H1 (cell line): ENCODE results near the gene IDI1. TPM values are rescaled to one million over a fixed set of nuclear protein-coding genes. Genes with fewer than 3 reads are reported as not detected.

Source experiments
- CTCF ChIA-PET: fragments of 300-600 bp; sonication (Branson Sonifier 250); formaldehyde crosslinking; loops from one replicate; lab custom pipeline; 2021; ENCODE audit not compliant: partially characterized antibody; lab: Charles Lee
- POLR2A ChIA-PET: fragments of 300-600 bp; sonication (Branson Sonifier 250); formaldehyde crosslinking; loops from one replicate; lab custom pipeline; 2021; ENCODE audit warnings: inconsistent platforms; ENCODE audit not compliant: partially characterized antibody; lab: Charles Lee
- DNase-seq, 2 experiments: peaks; one replicate each; pipeline versions ENCODE4 v3.0.0 to v3.0.0-alpha.2; 2010 to 2022; ENCODE audit warnings: low spot score in 2 of 2, low read depth in 1 of 2, mixed read lengths in 1 of 2
- FAIRE-seq: peaks from 2 replicates; lab custom pipeline; 2011; peaks lifted over from hg19 to GRCh38; lab: Jason Lieb, UNC
- H2AFZ ChIP-seq: 2 replicates; pipeline ENCODE4 v1.8.1; 2012; ENCODE audit warnings: low read length, inconsistent platforms
- H2AK5ac ChIP-seq: 2 replicates; pipeline ENCODE4 v1.6.1; 2013; ENCODE audit warnings: low read depth, low read length
- H2BK120ac ChIP-seq: replicated peaks from 2 replicates; pipeline ENCODE3; 2013; ENCODE audit warnings: low read depth, low read length, inconsistent platforms
- H2BK12ac ChIP-seq: 2 replicates; pipeline ENCODE4 v1.6.1; 2013; ENCODE audit warnings: low read depth, low read length
- H2BK15ac ChIP-seq: 2 replicates; pipeline ENCODE4 v1.6.1; 2013; ENCODE audit warnings: low read length
- H2BK20ac ChIP-seq: 2 replicates; pipeline ENCODE4 v1.6.1; 2013; ENCODE audit warnings: low read length
- H2BK5ac ChIP-seq: 2 replicates; pipeline ENCODE4 v1.6.1; 2013; ENCODE audit warnings: low read depth, low read length
- H3K14ac ChIP-seq: 2 replicates; pipeline ENCODE4 v1.6.1; 2013; ENCODE audit warnings: inconsistent platforms; ENCODE audit not compliant: insufficient read length
- H3K18ac ChIP-seq: 2 replicates; pipeline ENCODE4 v1.6.1; 2013; ENCODE audit warnings: low read length; ENCODE audit errors: extremely low read depth
- H3K23ac ChIP-seq: 2 replicates; pipeline ENCODE4 v1.6.1; 2013; ENCODE audit warnings: inconsistent platforms; ENCODE audit not compliant: insufficient read length
- H3K23me2 ChIP-seq: 2 replicates; pipeline ENCODE4 v1.6.1; 2013; ENCODE audit warnings: low read depth, low read length
- H3K27ac ChIP-seq: 2 replicates; pipeline ENCODE4 v1.6.1; 2011; ENCODE audit warnings: low read depth, low read length, inconsistent platforms
- H3K27me3 ChIP-seq, 4 experiments: replicated peaks in 1 of 4; 1 replicate in 1 of 4; 2 replicates in 3 of 4; pipeline versions ENCODE4 v1.6.1 to v1.8.1; 2011 to 2013; ENCODE audit warnings: low read length in 3 of 4, mild to moderate bottlenecking in 3 of 4, inconsistent platforms in 2 of 4, mixed read lengths in 2 of 4, moderate library complexity in 1 of 4; ENCODE audit not compliant: control insufficient read depth in 3 of 4, insufficient read depth in 3 of 4; ENCODE audit errors: extremely low read depth in 1 of 4
- H3K36me3 ChIP-seq, 4 experiments: 2 replicates each; pipeline versions ENCODE4 v1.6.1 to v1.8.1; 2011 to 2013; ENCODE audit warnings: mild to moderate bottlenecking in 4 of 4, low read length in 3 of 4, moderate library complexity in 2 of 4, control low read depth in 1 of 4, inconsistent platforms in 1 of 4; ENCODE audit not compliant: insufficient read depth in 4 of 4, control insufficient read depth in 2 of 4
- H3K4ac ChIP-seq: replicated peaks from 2 replicates; pipeline ENCODE3; 2013; ENCODE audit warnings: low read length, low read depth, mixed read lengths, inconsistent platforms; ENCODE audit not compliant: insufficient read length
- H3K4me1 ChIP-seq, 4 experiments: replicated peaks in 1 of 4; 1 replicate in 1 of 4; 2 replicates in 3 of 4; pipeline versions ENCODE4 v1.6.1 to v1.8.1; 2011 to 2013; ENCODE audit warnings: low read length in 3 of 4, inconsistent platforms in 2 of 4, mixed read lengths in 1 of 4; ENCODE audit not compliant: insufficient read depth in 4 of 4, control insufficient read depth in 3 of 4
- H3K4me2 ChIP-seq, 2 experiments: 2 replicates each; pipeline versions ENCODE4 v1.6.1 to v1.8.1; 2011 to 2013; ENCODE audit warnings: low read depth in 2 of 2, low read length in 2 of 2, control low read depth in 1 of 2, inconsistent platforms in 1 of 2, mild to moderate bottlenecking in 1 of 2; ENCODE audit not compliant: insufficient read depth in 1 of 2
- H3K4me3 ChIP-seq, 4 experiments: fragments of 200-600, 300-600 bp in 1 of 4; sonication (generic), shearing (Covaris generic), sonication (Bioruptor Twin) in 1 of 4; 2 replicates each; pipeline versions ENCODE4 v1.5.1 to v1.8.1; 2011 to 2016; ENCODE audit warnings: low read length in 4 of 4, low read depth in 3 of 4, control low read depth in 2 of 4, inconsistent platforms in 2 of 4, mild to moderate bottlenecking in 2 of 4, mixed read lengths in 1 of 4, moderate library complexity in 1 of 4; ENCODE audit not compliant: insufficient read depth in 2 of 4; ENCODE audit errors: extremely low read depth in 1 of 4
- H3K56ac ChIP-seq: replicated peaks from 2 replicates; pipeline ENCODE3; 2013; ENCODE audit warnings: low read depth, mild to moderate bottlenecking, mixed read lengths, low read length, inconsistent platforms; ENCODE audit not compliant: insufficient read length
- H3K79me1 ChIP-seq: 2 replicates; pipeline ENCODE4 v1.6.1; 2013; ENCODE audit warnings: low read depth, low read length, control low read depth
- H3K79me2 ChIP-seq, 2 experiments: 2 replicates each; pipeline versions ENCODE4 v1.6.1 to v1.8.1; 2012 to 2013; ENCODE audit warnings: low read length in 2 of 2, mild to moderate bottlenecking in 2 of 2, inconsistent platforms in 1 of 2; ENCODE audit not compliant: insufficient read depth in 2 of 2, control insufficient read depth in 1 of 2
- H3K9ac ChIP-seq, 4 experiments: replicated peaks in 1 of 4; 1 replicate in 1 of 4; 2 replicates in 3 of 4; pipeline versions ENCODE4 v1.6.1 to v1.8.1; 2011 to 2013; ENCODE audit warnings: low read depth in 3 of 4, low read length in 3 of 4, control low read depth in 2 of 4, mild to moderate bottlenecking in 2 of 4, moderate library complexity in 2 of 4, inconsistent platforms in 1 of 4; ENCODE audit errors: extremely low read depth in 1 of 4
- H3K9me3 ChIP-seq, 2 experiments: 2 replicates each; pipeline versions ENCODE4 v1.6.1 to v1.8.1; 2012 to 2013; ENCODE audit warnings: mild to moderate bottlenecking in 2 of 2, moderate library complexity in 2 of 2, control low read depth in 1 of 2, inconsistent platforms in 1 of 2, low read depth in 1 of 2, low read length in 1 of 2, mixed read lengths in 1 of 2; ENCODE audit not compliant: insufficient read depth in 2 of 2
- H4K20me1 ChIP-seq, 2 experiments: replicated peaks in 1 of 2; 2 replicates each; pipeline versions ENCODE3 to v1.8.1; 2011 to 2013; ENCODE audit warnings: inconsistent platforms in 2 of 2, low read length in 2 of 2, mild to moderate bottlenecking in 1 of 2; ENCODE audit not compliant: insufficient read depth in 2 of 2, control insufficient read depth in 1 of 2
- H4K5ac ChIP-seq: 2 replicates; pipeline ENCODE4 v1.6.1; 2013; ENCODE audit warnings: low read length, low read depth, mixed read lengths, inconsistent platforms; ENCODE audit not compliant: insufficient read length
- H4K8ac ChIP-seq: 2 replicates; pipeline ENCODE4 v1.8.0; 2013; ENCODE audit warnings: mild to moderate bottlenecking, moderate library complexity, low read length, inconsistent platforms; ENCODE audit not compliant: insufficient read depth; ENCODE audit errors: extremely low read depth
- H4K91ac ChIP-seq: replicated peaks from 2 replicates; pipeline ENCODE3; 2013; ENCODE audit warnings: low read length, mixed read lengths, inconsistent platforms; ENCODE audit not compliant: insufficient read length
- CBX8 ChIP-seq: fragments of 300-800, 300-1000 bp; sonication (generic); IDR thresholded peaks from 2 replicates; pipeline ENCODE4 v1.7.1; 2016; ENCODE audit warnings: low read depth, low read length, borderline replicate concordance
- CTCF ChIP-seq, 3 experiments: IDR thresholded peaks; 1 replicate in 2 of 3; 2 replicates in 1 of 3; pipeline versions ENCODE4 v1.5.1 to v1.6.1; 2011; ENCODE audit warnings: low read length in 3 of 3, mild to moderate bottlenecking in 3 of 3, inconsistent platforms in 2 of 3, low read depth in 1 of 3, moderate library complexity in 1 of 3; ENCODE audit not compliant: insufficient read depth in 1 of 3; ENCODE audit errors: control extremely low read depth in 1 of 3
- EZH2 ChIP-seq: fragments of 200-600 bp; sonication (generic); IDR thresholded peaks from 2 replicates; pipeline ENCODE4 v1.7.1; 2012; ENCODE audit warnings: low read depth, mild to moderate bottlenecking, moderate library complexity, low read length, inconsistent platforms; ENCODE audit not compliant: severe bottlenecking
- KDM1A ChIP-seq: fragments of 200-600, 300-600 bp; sonication (generic); IDR thresholded peaks from 2 replicates; pipeline ENCODE4 v1.7.1; 2016; ENCODE audit warnings: mild to moderate bottlenecking, low read length, borderline replicate concordance
- KDM4A ChIP-seq: IDR thresholded peaks from one replicate; pipeline ENCODE4 v1.7.1; 2012; ENCODE audit warnings: low read depth, mild to moderate bottlenecking, moderate library complexity, low read length, inconsistent platforms; ENCODE audit not compliant: severe bottlenecking
- PHF8 ChIP-seq: fragments of 200-600 bp; sonication (generic); conservative IDR thresholded peaks from 2 replicates; pipeline ENCODE4 v1.7.1; 2012; ENCODE audit warnings: low read depth, mild to moderate bottlenecking, inconsistent platforms, low read length, moderate library complexity
- POLR2A ChIP-seq, 2 experiments: IDR thresholded peaks; 1 replicate in 1 of 2; 2 replicates in 1 of 2; pipeline ENCODE4 v1.6.1; 2011; ENCODE audit warnings: low read depth in 2 of 2, low read length in 2 of 2, mild to moderate bottlenecking in 2 of 2; ENCODE audit errors: control extremely low read depth in 1 of 2
- POLR2AphosphoS5 ChIP-seq: IDR thresholded peaks from 2 replicates; pipeline ENCODE4 v1.6.1; 2011; ENCODE audit warnings: low read depth, low read length
- RXRA ChIP-seq: IDR thresholded peaks from 2 replicates; pipeline ENCODE4 v1.6.1; 2011; ENCODE audit warnings: low read depth, mild to moderate bottlenecking, low read length, moderate library complexity; ENCODE audit not compliant: insufficient read depth
- SIRT6 ChIP-seq: IDR thresholded peaks from one replicate; pipeline ENCODE4 v1.7.1; 2012; ENCODE audit warnings: low read length, inconsistent platforms
- SUZ12 ChIP-seq: fragments of 200-600 bp; sonication (generic); IDR thresholded peaks from 2 replicates; pipeline ENCODE4 v1.6.1; 2012; ENCODE audit warnings: mild to moderate bottlenecking, inconsistent platforms, low read length, moderate library complexity, mixed read lengths
- TAF1 ChIP-seq: IDR thresholded peaks from 2 replicates; pipeline ENCODE4 v1.6.1; 2011; ENCODE audit warnings: mild to moderate bottlenecking, low read depth, low read length
- WGBS, 2 experiments: shearing (Covaris generic) in 1 of 2; methylation state at CpG; one replicate each; pipeline versions ENCODE4 v1.1.6 to v1.1.7; 2013 to 2015; ENCODE audit warnings: low lambda C conversion rate in 2 of 2, mixed read lengths in 2 of 2, inconsistent platforms in 1 of 2, low coverage in 1 of 2, missing lambda C conversion rate in 1 of 2; ENCODE audit not compliant: insufficient replicate concordance in 2 of 2, insufficient coverage in 1 of 2, insufficient read length in 1 of 2; ENCODE audit errors: extremely low coverage in 1 of 2, missing lambda C conversion rate in 1 of 2; 5-methylcytosine and 5-hydroxymethylcytosine counted together
- polyA plus RNA-seq, 7 experiments: library from polyadenylated mRNA; depleted of rRNA in 3 of 7; stranded (reverse) in 5 of 7; unstranded in 2 of 7; fragments of >200 nt in 5 of 7; fragments of 200-250 nt in 2 of 7; gene quantifications; 1 replicate in 5 of 7; 2 replicates in 1 of 7; 4 replicates in 1 of 7; pipeline versions ENCODE4 v1.2.1 to v1.2.3, GENCODE V29; 2011 to 2013; ENCODE audit warnings: missing spikeins in 2 of 7, mixed read lengths in 2 of 7
- total RNA-seq: library from RNA; stranded (reverse); fragmentation: NEBNext Ultra II Directional; extraction: Animal tissue kit (Norgen Biotek cat#: 25700); gene quantifications from 2 replicates; pipeline ENCODE4 v1.2.1, GENCODE V29; 2021

IDI1 gene
- total and polyA plus RNA-seq, 2 of the 8 experiments (the other 6 are each of a cell fraction or from before 2014, with no cell fraction given), result 35.3 to 56.6 TPM

- H3K9ac ChIP-seq, result no peak overlapping the region; a peak in 1 of 7 replicates
- no peaks in the 10 kb centered on the region for H3K27me3 ChIP-seq
- peaks cover 0 to 23% (median 8%) of the 10 kb centered on the region in 4 experiments; a peak in 7 of 8 replicates for H3K36me3 ChIP-seq
- no peak overlapping the region for H3K56ac ChIP-seq
- no peak overlapping the region for H3K14ac ChIP-seq
- H2BK20ac ChIP-seq, result no peak overlapping the region
- H2BK15ac ChIP-seq, result no peak overlapping the region
- H3K4me1 ChIP-seq, result no peaks in the 10 kb centered on the region
- no peak overlapping the region for H4K91ac ChIP-seq
- H3K18ac ChIP-seq, result no peak overlapping the region
- H3K27ac ChIP-seq, result no peak overlapping the region
- H3K23me2 ChIP-seq, result peaks cover 7% of the 10 kb centered on the region; the same call in 1 of the 2 replicates
- H2AFZ ChIP-seq, result no peak overlapping the region
- no peaks in the 10 kb centered on the region for H3K79me1 ChIP-seq
- H3K23ac ChIP-seq, result no peak overlapping the region
- no peak for DNase-seq
- H2AK5ac ChIP-seq, result no peak overlapping the region
- no peak overlapping the region for H2BK12ac ChIP-seq
- ChIA-PET POLR2A (no interaction called here), CTCF (interaction anchor here (1.8 kb wide), 1 partner anchor 16 kb away, joined by 5 read pairs; no protein-coding TSS in a partner anchor)
- H4K5ac ChIP-seq, result no peak overlapping the region
- peaks cover 0 to 1% of the 10 kb centered on the region in 2 experiments for H4K20me1 ChIP-seq
- H3K9me3 ChIP-seq, result no peaks in the 10 kb centered on the region
- H2BK5ac ChIP-seq, result no peak overlapping the region
- no peak overlapping the region for H4K8ac ChIP-seq
- no peaks in the 10 kb centered on the region for H3K79me2 ChIP-seq
- FAIRE-seq, result no peak
- H3K4me3 ChIP-seq, result no peak overlapping the region
- no peak overlapping the region for H3K4ac ChIP-seq
- 89% methylated on average over 9 of the region's 9 CpGs; no CpG with 5 or more reads in 1 of the 2 experiments for WGBS, 2 experiments
- no peak overlapping the region for H2BK120ac ChIP-seq
- H3K4me2 ChIP-seq, result no peak overlapping the region
- TF ChIP-seq CTCF (IDR thresholded peaks at IDR 0.05; ENCODE audit: control extremely low read depth in 1 of 3, insufficient read depth in 1 of 3, low read depth in 1 of 3, low read length in 3 of 3), result no peak
- TF ChIP-seq KDM4A, result no peak
- TF ChIP-seq SIRT6, result no peak
- no peak for TF ChIP-seq KDM1A
- TF ChIP-seq EZH2, result no peak
- TF ChIP-seq CBX8, result no peak
- no peak for TF ChIP-seq POLR2A (IDR thresholded peaks at IDR 0.05; ENCODE audit: control extremely low read depth in 1 of 2, low read depth in 2 of 2, low read length in 2 of 2)
- TF ChIP-seq PHF8, result no peak
- TF ChIP-seq RXRA, result no peak
- TF ChIP-seq SUZ12, result no peak
- TF ChIP-seq TAF1, result no peak
- TF ChIP-seq POLR2AphosphoS5, result no peak
Observed at GRCh38 chr10:1093696-1094095, 44.8 kb upstream of the IDI1 start.
